ENCODE data around the gene SERPING1. TPM values are rescaled to one million over a fixed set of nuclear protein-coding genes. Genes with fewer than 3 reads are reported as not detected.

Gene SERPING1
- total and polyA plus RNA-seq, 2 of the 13 experiments (the other 11 are each of a cell fraction or from before 2014, with no cell fraction given), result 2.0 to 10.4 TPM

DNA sequence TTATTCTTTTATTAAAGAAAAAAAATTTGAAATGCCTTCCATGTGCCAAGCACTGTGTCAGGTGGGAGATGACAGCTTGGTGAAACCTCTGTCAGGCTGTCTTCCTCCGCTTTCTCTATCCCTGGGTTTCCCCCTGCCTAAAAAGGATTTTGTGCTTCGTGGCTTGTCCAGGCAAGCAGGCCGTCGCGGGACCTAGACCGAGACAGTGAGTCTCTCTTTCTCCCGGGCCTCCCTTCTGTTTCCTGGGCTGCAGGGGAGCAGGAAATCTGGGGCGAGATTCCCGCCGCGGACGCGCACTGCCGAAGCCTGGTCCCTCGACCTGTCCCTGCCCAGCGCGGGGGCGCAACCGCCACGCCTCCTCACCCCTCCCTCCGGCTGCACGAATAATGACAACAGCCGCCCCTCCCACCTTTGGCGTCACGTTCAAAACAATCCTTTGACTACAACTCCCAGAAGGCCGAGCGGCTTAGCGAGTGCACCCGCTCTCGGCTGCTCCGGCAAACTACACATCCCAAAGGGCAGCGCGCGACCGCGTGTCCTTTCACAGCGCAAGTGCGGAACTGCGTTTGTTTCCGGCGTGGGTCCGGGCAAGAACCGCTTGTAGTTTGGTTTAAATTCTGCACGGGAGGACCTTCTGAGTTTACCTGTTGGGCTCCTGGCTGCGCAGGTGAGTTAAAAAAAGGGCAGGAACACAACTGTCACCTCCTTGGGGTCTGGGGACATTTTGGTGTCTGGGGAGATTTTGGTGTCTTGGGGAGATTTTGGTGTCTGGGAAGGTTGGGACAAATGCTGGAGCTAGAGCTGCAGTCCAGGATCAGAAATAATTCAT lies 59.9 kb downstream of the SERPING1 start, which contains the start of gene CLP1 (continued):
- TF ChIP-seq PAXIP1 (CRISPR knock-in tag; conservative IDR thresholded peaks at IDR 0.05), result peak; percentile 72
- peak; percentile 99 for TF ChIP-seq FOXK1 (CRISPR knock-in tag; IDR thresholded peaks at IDR 0.05; ENCODE audit: borderline replicate concordance, low read depth)
- TF ChIP-seq, protein P1, sequence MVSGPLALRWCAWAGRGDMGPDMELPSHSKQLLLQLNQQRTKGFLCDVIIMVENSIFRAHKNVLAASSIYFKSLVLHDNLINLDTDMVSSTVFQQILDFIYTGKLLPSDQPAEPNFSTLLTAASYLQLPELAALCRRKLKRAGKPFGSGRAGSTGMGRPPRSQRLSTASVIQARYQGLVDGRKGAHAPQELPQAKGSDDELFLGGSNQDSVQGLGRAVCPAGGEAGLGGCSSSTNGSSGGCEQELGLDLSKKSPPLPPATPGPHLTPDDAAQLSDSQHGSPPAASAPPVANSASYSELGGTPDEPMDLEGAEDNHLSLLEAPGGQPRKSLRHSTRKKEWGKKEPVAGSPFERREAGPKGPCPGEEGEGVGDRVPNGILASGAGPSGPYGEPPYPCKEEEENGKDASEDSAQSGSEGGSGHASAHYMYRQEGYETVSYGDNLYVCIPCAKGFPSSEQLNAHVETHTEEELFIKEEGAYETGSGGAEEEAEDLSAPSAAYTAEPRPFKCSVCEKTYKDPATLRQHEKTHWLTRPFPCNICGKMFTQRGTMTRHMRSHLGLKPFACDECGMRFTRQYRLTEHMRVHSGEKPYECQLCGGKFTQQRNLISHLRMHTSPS (CRISPR knock-in tag; IDR thresholded peaks at IDR 0.05; ENCODE audit: low read depth), result no peak
- TF ChIP-seq, protein P2, sequence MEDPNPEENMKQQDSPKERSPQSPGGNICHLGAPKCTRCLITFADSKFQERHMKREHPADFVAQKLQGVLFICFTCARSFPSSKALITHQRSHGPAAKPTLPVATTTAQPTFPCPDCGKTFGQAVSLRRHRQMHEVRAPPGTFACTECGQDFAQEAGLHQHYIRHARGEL (CRISPR knock-in tag; IDR thresholded peaks at IDR 0.05), result no peak
- 0 out of 2 replicates have a peak, but pooled peaks have one; percentile 26 for TF ChIP-seq JUN (CRISPR knock-in tag; IDR thresholded peaks at IDR 0.05)
- TF ChIP-seq NFKBIZ (CRISPR knock-in tag; IDR thresholded peaks at IDR 0.05), result no peak
- TF ChIP-seq, protein P3, sequence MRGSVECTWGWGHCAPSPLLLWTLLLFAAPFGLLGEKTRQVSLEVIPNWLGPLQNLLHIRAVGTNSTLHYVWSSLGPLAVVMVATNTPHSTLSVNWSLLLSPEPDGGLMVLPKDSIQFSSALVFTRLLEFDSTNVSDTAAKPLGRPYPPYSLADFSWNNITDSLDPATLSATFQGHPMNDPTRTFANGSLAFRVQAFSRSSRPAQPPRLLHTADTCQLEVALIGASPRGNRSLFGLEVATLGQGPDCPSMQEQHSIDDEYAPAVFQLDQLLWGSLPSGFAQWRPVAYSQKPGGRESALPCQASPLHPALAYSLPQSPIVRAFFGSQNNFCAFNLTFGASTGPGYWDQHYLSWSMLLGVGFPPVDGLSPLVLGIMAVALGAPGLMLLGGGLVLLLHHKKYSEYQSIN (CRISPR knock-in tag; IDR thresholded peaks at IDR 0.05; ENCODE audit: borderline replicate concordance), result no peak
- no peak for TF ChIP-seq SMARCC2 (IDR thresholded peaks at IDR 0.05)
- TF ChIP-seq, protein P4, sequence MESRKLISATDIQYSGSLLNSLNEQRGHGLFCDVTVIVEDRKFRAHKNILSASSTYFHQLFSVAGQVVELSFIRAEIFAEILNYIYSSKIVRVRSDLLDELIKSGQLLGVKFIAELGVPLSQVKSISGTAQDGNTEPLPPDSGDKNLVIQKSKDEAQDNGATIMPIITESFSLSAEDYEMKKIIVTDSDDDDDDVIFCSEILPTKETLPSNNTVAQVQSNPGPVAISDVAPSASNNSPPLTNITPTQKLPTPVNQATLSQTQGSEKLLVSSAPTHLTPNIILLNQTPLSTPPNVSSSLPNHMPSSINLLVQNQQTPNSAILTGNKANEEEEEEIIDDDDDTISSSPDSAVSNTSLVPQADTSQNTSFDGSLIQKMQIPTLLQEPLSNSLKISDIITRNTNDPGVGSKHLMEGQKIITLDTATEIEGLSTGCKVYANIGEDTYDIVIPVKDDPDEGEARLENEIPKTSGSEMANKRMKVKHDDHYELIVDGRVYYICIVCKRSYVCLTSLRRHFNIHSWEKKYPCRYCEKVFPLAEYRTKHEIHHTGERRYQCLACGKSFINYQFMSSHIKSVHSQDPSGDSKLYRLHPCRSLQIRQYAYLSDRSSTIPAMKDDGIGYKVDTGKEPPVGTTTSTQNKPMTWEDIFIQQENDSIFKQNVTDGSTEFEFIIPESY (CRISPR knock-in tag; IDR thresholded peaks at IDR 0.05), result peak; percentile 45; the same call in 1 of the 2 replicates
- TF ChIP-seq, protein P5, sequence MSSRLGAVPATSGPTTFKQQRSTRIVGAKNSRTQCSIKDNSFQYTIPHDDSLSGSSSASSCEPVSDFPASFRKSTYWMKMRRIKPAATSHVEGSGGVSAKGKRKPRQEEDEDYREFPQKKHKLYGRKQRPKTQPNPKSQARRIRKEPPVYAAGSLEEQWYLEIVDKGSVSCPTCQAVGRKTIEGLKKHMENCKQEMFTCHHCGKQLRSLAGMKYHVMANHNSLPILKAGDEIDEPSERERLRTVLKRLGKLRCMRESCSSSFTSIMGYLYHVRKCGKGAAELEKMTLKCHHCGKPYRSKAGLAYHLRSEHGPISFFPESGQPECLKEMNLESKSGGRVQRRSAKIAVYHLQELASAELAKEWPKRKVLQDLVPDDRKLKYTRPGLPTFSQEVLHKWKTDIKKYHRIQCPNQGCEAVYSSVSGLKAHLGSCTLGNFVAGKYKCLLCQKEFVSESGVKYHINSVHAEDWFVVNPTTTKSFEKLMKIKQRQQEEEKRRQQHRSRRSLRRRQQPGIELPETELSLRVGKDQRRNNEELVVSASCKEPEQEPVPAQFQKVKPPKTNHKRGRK (CRISPR knock-in tag; IDR thresholded peaks at IDR 0.05), result no peak
- TF ChIP-seq ZEB1 (IDR thresholded peaks at IDR 0.05; ENCODE audit: insufficient replicate concordance, low read depth), result peak; percentile 28
- TF ChIP-seq POGZ (CRISPR knock-in tag; IDR thresholded peaks at IDR 0.05), result peak; percentile 79
- no peak for TF ChIP-seq ZNF12 (CRISPR knock-in tag; IDR thresholded peaks at IDR 0.05)
- TF ChIP-seq GMEB2 (CRISPR knock-in tag; IDR thresholded peaks at IDR 0.05; ENCODE audit: low read depth), result peak; percentile 83; the same call in 1 of the 2 replicates
- no peak for TF ChIP-seq RORA (CRISPR knock-in tag; IDR thresholded peaks at IDR 0.05)
